Smooth muscle cell (in vitro differentiated cells): ENCODE results near the gene ZBTB16. TPM values are rescaled to one million over a fixed set of nuclear protein-coding genes. Genes with fewer than 3 reads are reported as not detected.
A peak's percentile ranks its signal among the peaks of the same experiment; 100 is the strongest.

Source experiments
- DNase-seq: peaks from one replicate; lab custom pipeline; 2025; ENCODE audit not compliant: unreplicated experiment; lab: John Stamatoyannopoulos, UW
- H2AFZ ChIP-seq: fragments of 200-600 bp; sonication (generic); 2 replicates; pipeline ENCODE4 v1.6.0; 2016; ENCODE audit warnings: antibody characterized with exemption, low read depth, mild to moderate bottlenecking
- H3F3A ChIP-seq: fragments of 200-600 bp; sonication (generic); 2 replicates; pipeline ENCODE4 v1.6.0; 2017; ENCODE audit warnings: antibody characterized with exemption, low read depth
- H3K27ac ChIP-seq: fragments of 200-600 bp; sonication (generic); 2 replicates; pipeline ENCODE4 v1.5.1; 2016; ENCODE audit warnings: low read depth, mild to moderate bottlenecking
- H3K27me3 ChIP-seq: fragments of 200-600 bp; sonication (generic); 2 replicates; pipeline ENCODE4 v1.6.1; 2016; ENCODE audit warnings: low read depth, mild to moderate bottlenecking
- H3K36me3 ChIP-seq: fragments of 200-600 bp; sonication (generic); 2 replicates; pipeline ENCODE4 v1.5.1; 2016; ENCODE audit warnings: low read depth
- H3K4me1 ChIP-seq: fragments of 200-600 bp; sonication (generic); 2 replicates; pipeline ENCODE4 v1.5.1; 2016; ENCODE audit warnings: low read depth
- H3K4me2 ChIP-seq: fragments of 200-600 bp; sonication (generic); 2 replicates; pipeline ENCODE4 v1.6.0; 2016; ENCODE audit warnings: mild to moderate bottlenecking
- H3K4me3 ChIP-seq: fragments of 200-600 bp; sonication (generic); 2 replicates; pipeline ENCODE4 v1.5.1; 2016; ENCODE audit warnings: mild to moderate bottlenecking
- H3K79me2 ChIP-seq: fragments of 200-600 bp; sonication (generic); 2 replicates; pipeline ENCODE4 v1.6.0; 2016; ENCODE audit warnings: low read depth, mild to moderate bottlenecking
- H3K9ac ChIP-seq: fragments of 200-600 bp; sonication (generic); 2 replicates; pipeline ENCODE4 v1.6.0; 2016; ENCODE audit warnings: low read depth
- H3K9me3 ChIP-seq: fragments of 200-600 bp; sonication (generic); replicated peaks from 2 replicates; pipeline ENCODE4 v1.5.1; 2016; ENCODE audit warnings: low read depth
- H4K20me1 ChIP-seq: fragments of 200-600 bp; sonication (generic); 2 replicates; pipeline ENCODE4 v1.6.0; 2016; ENCODE audit warnings: low read depth
- WGBS: methylation state at CpG from one replicate; pipeline ENCODE4 v1.1.7; 2016; ENCODE audit warnings: low lambda C conversion rate; 5-methylcytosine and 5-hydroxymethylcytosine counted together
- polyA plus RNA-seq: library from polyadenylated mRNA; unstranded; fragments of >200 nt; fragmentation: Nextera tagmentation; extraction: Ambion mirVana; gene quantifications from 2 replicates; pipeline ENCODE4 v1.2.1, GENCODE V29; 2016
- total RNA-seq: library from RNA; depleted of rRNA; stranded (reverse); fragments of >200 nt; gene quantifications from 2 replicates; pipeline ENCODE4 v1.2.3, GENCODE V29; 2014
- TF ChIP-seq, protein P1 (sequence below): fragments of 200-600 bp; sonication (generic); IDR thresholded peaks from 2 replicates; pipeline ENCODE4 v1.5.1; 2017; ENCODE audit warnings: borderline replicate concordance, mild to moderate bottlenecking, antibody characterized with exemption; ENCODE audit not compliant: insufficient read depth, poor library complexity, severe bottlenecking

ZBTB16 gene
- total and polyA plus RNA-seq, 2 experiments from 2014 or later, result not detected

- no peaks in the 10 kb centered on the region for H3K79me2 ChIP-seq
- H3K4me2 ChIP-seq, result peak overlapping the region; percentile 50
- no peaks in the 10 kb centered on the region for H3K27me3 ChIP-seq
- H3K36me3 ChIP-seq, result no peaks in the 10 kb centered on the region
- peaks cover 22% of the 10 kb centered on the region for H3K4me1 ChIP-seq
- H3K9ac ChIP-seq, result no peak overlapping the region
- no peak overlapping the region for H2AFZ ChIP-seq
- TF ChIP-seq, protein P1, sequence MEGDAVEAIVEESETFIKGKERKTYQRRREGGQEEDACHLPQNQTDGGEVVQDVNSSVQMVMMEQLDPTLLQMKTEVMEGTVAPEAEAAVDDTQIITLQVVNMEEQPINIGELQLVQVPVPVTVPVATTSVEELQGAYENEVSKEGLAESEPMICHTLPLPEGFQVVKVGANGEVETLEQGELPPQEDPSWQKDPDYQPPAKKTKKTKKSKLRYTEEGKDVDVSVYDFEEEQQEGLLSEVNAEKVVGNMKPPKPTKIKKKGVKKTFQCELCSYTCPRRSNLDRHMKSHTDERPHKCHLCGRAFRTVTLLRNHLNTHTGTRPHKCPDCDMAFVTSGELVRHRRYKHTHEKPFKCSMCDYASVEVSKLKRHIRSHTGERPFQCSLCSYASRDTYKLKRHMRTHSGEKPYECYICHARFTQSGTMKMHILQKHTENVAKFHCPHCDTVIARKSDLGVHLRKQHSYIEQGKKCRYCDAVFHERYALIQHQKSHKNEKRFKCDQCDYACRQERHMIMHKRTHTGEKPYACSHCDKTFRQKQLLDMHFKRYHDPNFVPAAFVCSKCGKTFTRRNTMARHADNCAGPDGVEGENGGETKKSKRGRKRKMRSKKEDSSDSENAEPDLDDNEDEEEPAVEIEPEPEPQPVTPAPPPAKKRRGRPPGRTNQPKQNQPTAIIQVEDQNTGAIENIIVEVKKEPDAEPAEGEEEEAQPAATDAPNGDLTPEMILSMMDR, result no peak
- no peaks in the 10 kb centered on the region for H4K20me1 ChIP-seq
- DNase-seq, result no peak
- H3K27ac ChIP-seq, result no peak overlapping the region
- 63% methylated on average over 5 of the region's 5 CpGs for WGBS
- no peaks in the 10 kb centered on the region for H3F3A ChIP-seq
- no peaks in the 10 kb centered on the region for H3K9me3 ChIP-seq
- no peak overlapping the region for H3K4me3 ChIP-seq
Measured at GRCh38 chr11:114159320-114159719, 99.8 kb downstream of the ZBTB16 start.

DNA sequence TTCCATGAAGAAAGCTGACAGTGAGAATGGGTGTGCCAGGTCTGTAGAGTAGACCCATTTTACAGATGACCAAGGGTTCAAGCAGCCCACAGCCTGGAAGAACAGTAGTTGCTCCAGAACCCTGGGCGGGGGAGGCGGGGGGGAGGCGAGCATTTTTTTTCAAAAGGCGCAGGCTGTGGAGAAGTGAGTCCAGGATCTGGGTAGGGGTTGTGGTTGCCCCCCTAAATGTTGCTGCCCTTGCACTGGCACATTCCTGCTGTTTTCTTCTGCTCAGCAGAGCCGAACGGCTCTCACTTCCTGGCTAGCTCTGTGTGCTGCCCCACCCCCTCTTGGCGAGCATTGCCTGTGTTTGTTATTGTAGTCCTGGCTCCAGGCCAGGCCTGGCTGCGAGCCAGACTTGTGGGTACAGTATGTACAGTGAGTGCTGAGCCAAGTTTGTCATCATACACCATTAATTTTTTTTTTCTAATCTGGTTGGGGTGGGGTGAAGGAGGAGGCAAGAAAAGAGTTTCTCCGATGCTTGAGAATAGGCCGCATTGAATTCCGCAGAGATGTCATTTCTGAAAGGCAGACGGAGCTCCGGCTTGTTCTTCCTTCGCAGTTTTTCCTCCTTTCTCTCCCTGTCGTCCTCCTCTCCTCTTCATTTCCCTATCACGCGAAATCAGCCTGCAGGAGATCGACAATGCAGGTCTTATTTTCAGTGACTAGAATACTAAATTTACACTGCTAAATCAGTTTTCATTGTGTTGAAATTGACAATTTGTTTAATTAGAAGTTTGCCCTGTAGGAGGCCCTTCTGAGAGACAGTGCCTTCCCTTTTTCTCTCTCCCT is 100.5 kb downstream of the ZBTB16 start:
- Histone ChIP-seq H3K79me2 (no peaks in the 10 kb centered on the region), H3K36me3 (no peaks in the 10 kb centered on the region), H2AFZ (no peak overlapping the region), H3K4me3 (no peak overlapping the region), H3K27me3 (no peaks in the 10 kb centered on the region), H3F3A (no peaks in the 10 kb centered on the region), H3K4me2 (peak overlapping the region; percentile 28), H4K20me1 (no peaks in the 10 kb centered on the region), H3K4me1 (peaks cover 22% of the 10 kb centered on the region), H3K27ac (no peak overlapping the region), H3K9me3 (no peaks in the 10 kb centered on the region), H3K9ac (no peak overlapping the region)
- TF ChIP-seq, protein P1, result no peak
- DNase-seq, result peak; percentile 81
- 34% methylated on average over 18 of the region's 18 CpGs for whole genome bisulfite sequencing

DNA sequence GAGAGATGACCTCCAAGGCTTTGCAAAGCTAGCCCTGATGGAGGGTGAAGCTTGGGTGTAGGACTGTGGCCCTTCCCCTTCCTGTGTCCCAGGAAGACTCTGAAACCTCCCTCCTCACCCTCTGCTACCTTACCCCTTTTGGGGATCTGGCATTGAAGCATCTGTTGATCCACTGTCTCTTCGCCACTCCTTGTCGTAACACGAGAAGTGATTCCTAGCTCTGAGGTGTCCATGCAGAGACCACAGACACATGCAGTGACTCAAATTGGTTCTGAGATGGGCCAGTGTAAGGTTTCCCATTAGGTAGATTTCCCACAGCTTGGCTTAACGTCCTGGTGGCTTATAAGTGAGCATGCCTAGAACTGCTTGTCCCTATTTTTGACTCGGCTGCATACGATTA is 101.4 kb downstream of the ZBTB16 start:
- Histone ChIP-seq H3K4me2 (no peak overlapping the region), H3K9me3 (no peaks in the 10 kb centered on the region), H3F3A (no peaks in the 10 kb centered on the region), H4K20me1 (no peaks in the 10 kb centered on the region), H3K9ac (no peak overlapping the region), H3K4me1 (peaks cover 22% of the 10 kb centered on the region), H2AFZ (no peak overlapping the region), H3K79me2 (no peaks in the 10 kb centered on the region), H3K36me3 (no peaks in the 10 kb centered on the region), H3K27me3 (no peaks in the 10 kb centered on the region), H3K4me3 (no peak overlapping the region), H3K27ac (no peak overlapping the region)
- 69% methylated on average over 6 of the region's 6 CpGs for WGBS
- TF ChIP-seq, protein P1, result no peak
- no peak for DNase-seq
